B cell (primary cell): ENCODE measurements around the gene SUCLG2.

Source experiments
- CTCF ChIP-seq: fragments of 200-600 bp; IDR thresholded peaks from one replicate; pipeline ENCODE4 v1.8.0; 2022; ENCODE audit warnings: antibody characterized with exemption, mild to moderate bottlenecking
- EZH2 ChIP-seq: IDR thresholded peaks from 2 replicates; pipeline ENCODE4 v1.6.1; 2012; ENCODE audit warnings: borderline replicate concordance, low read depth, mild to moderate bottlenecking, moderate library complexity, low read length; ENCODE audit not compliant: insufficient read depth, poor library complexity, severe bottlenecking

- TF ChIP-seq CTCF (no peak), EZH2 (no peak)
These were observed 35.4 kb upstream of the SUCLG2 start for GRCh38 chr3:67689806-67690205.
